HepG2 (cell line): Measurements from ENCODE around the gene LATS1. TPM values are rescaled to one million over a fixed set of nuclear protein-coding genes. Genes with fewer than 3 reads are reported as not detected.

ENCODE experiments used
- AFF4 ChIP-seq: sonication (generic); formaldehyde crosslinking; IDR thresholded peaks from 2 replicates; pipeline ENCODE4 v1.4.0; 2020; ENCODE audit warnings: missing genetic modification reagents
- ATF5 ChIP-seq: sonication (generic); formaldehyde crosslinking; IDR thresholded peaks from 2 replicates; pipeline ENCODE4 v1.4.0; 2020; ENCODE audit warnings: mild to moderate bottlenecking, low read depth, missing genetic modification reagents
- BRF2 ChIP-seq: sonication (generic); formaldehyde crosslinking; IDR thresholded peaks from 2 replicates; pipeline ENCODE4 v1.8.1; 2022; ENCODE audit warnings: mild to moderate bottlenecking, missing genetic modification reagents
- MTF2 ChIP-seq: sonication (generic); formaldehyde crosslinking; IDR thresholded peaks from 2 replicates; pipeline ENCODE4 v1.5.0; 2020; ENCODE audit warnings: missing genetic modification reagents, borderline replicate concordance
- NFYC ChIP-seq: IDR thresholded peaks from 2 replicates; pipeline ENCODE4 v1.6.1; 2016; ENCODE audit warnings: missing genetic modification reagents, missing compliant biosample characterization
- NR1H2 ChIP-seq: sonication (generic); formaldehyde crosslinking; IDR thresholded peaks from 2 replicates; pipeline ENCODE4 v1.8.1; 2022; ENCODE audit warnings: low read depth, missing genetic modification reagents, borderline replicate concordance
- PTBP1 ChIP-seq: fragments of 200-400 bp; formaldehyde crosslinking; IDR thresholded peaks from 2 replicates; pipeline ENCODE4 v1.6.1; 2018; ENCODE audit warnings: low read length, low read depth; ENCODE audit not compliant: poor library complexity, severe bottlenecking
- RERE ChIP-seq: IDR thresholded peaks from 2 replicates; pipeline ENCODE4 v1.6.1; 2016; ENCODE audit warnings: low read depth, missing genetic modification reagents, missing compliant biosample characterization
- SMARCC2 ChIP-seq: fragments of 450-650 bp; IDR thresholded peaks from 2 replicates; pipeline ENCODE4 v1.6.1; 2017; ENCODE audit warnings: antibody characterized with exemption, mild to moderate bottlenecking
- TFE3 ChIP-seq: IDR thresholded peaks from 2 replicates; pipeline ENCODE4 v1.6.1; 2016
- ZNF225 ChIP-seq: sonication (generic); formaldehyde crosslinking; IDR thresholded peaks from 2 replicates; pipeline ENCODE4 v1.4.0; 2020; ENCODE audit warnings: mild to moderate bottlenecking, missing genetic modification reagents
- ZNF3 ChIP-seq: IDR thresholded peaks from 2 replicates; pipeline ENCODE4 v1.7.0; 2017; ENCODE audit warnings: inconsistent platforms
- ZNF30 ChIP-seq: sonication (generic); formaldehyde crosslinking; IDR thresholded peaks from 2 replicates; pipeline ENCODE4 v1.5.0; 2020; ENCODE audit warnings: mild to moderate bottlenecking, missing genetic modification reagents
- ZNF724P ChIP-seq: sonication (generic); formaldehyde crosslinking; IDR thresholded peaks from 2 replicates; pipeline ENCODE4 v1.8.0; 2022; ENCODE audit warnings: missing genetic modification reagents, borderline replicate concordance
- ZNF788 ChIP-seq: sonication (generic); formaldehyde crosslinking; IDR thresholded peaks from 2 replicates; pipeline ENCODE4 v1.5.0; 2020; ENCODE audit warnings: mild to moderate bottlenecking, missing genetic modification reagents, borderline replicate concordance
- polyA plus RNA-seq, 8 experiments: library from polyadenylated mRNA; depleted of rRNA in 3 of 8; stranded (reverse) in 7 of 8; unstranded in 1 of 8; fragments of >200 nt; fragmentation: Illumina TruSeq in 4 of 8; extraction: Trizol in 4 of 8; gene quantifications; 2 replicates each; pipeline versions ENCODE4 v1.2.1 to v1.2.3, GENCODE V29; 2011 to 2016; ENCODE audit warnings: low read depth in 4 of 8, missing spikeins in 1 of 8, mixed read lengths in 1 of 8; ENCODE audit not compliant: insufficient read depth in 1 of 8
- total RNA-seq, 5 experiments: library from RNA; depleted of rRNA; stranded (reverse); fragments of >200 nt; fragmentation: Illumina TruSeq; extraction: Trizol; gene quantifications; 2 replicates each; pipeline ENCODE4 v1.2.3, GENCODE V29; 2016; ENCODE audit warnings: low read depth in 1 of 5

Gene LATS1
- total and polyA plus RNA-seq, 2 of the 13 experiments (the other 11 are each of a cell fraction or from before 2014, with no cell fraction given): 9.9 to 12.6 TPM

GRCh38 chr6:149717588-149718458 is at the start of gene LATS1 (continued):
- TF ChIP-seq AFF4 (CRISPR knock-in tag) (no peak; the same call in 1 of the 2 replicates), RERE (CRISPR knock-in tag) (peak; percentile 13; the same call in 1 of the 2 replicates), MTF2 (CRISPR knock-in tag) (peak; percentile 67; the same call in 1 of the 2 replicates), SMARCC2 (no peak), ZNF788 (CRISPR knock-in tag) (peak; percentile 88), ZNF225 (CRISPR knock-in tag) (peak; percentile 94; the same call in 1 of the 2 replicates), NR1H2 (CRISPR knock-in tag) (peak; percentile 39), PTBP1 (peak; percentile 88), ATF5 (CRISPR knock-in tag) (peak; percentile 96), NFYC (CRISPR knock-in tag) (no peak), ZNF3 (CRISPR knock-in tag) (peak; percentile 61; the same call in 1 of the 2 replicates), BRF2 (CRISPR knock-in tag) (peak; percentile 96), TFE3 (CRISPR knock-in tag) (peak; percentile 67; the same call in 1 of the 2 replicates), ZNF724P (peak; percentile 56; the same call in 1 of the 2 replicates), ZNF30 (CRISPR knock-in tag) (no peak; the same call in 1 of the 2 replicates)
